Esophagus squamous epithelium (tissue), 4 donors: ENCODE results near the gene STAT5B.

ENCODE experiments used
- CTCF ChIP-seq, 6 experiments: fragments of 450-650 bp in 4 of 6; fragments of 200-600 bp in 2 of 6; sonication (generic) in 2 of 6; IDR thresholded peaks; one replicate each; pipeline ENCODE4 v1.5.1; 2016 to 2019; ENCODE audit warnings: antibody characterized with exemption in 6 of 6, mild to moderate bottlenecking in 4 of 6, moderate library complexity in 4 of 6
- POLR2A ChIP-seq, 4 donors: fragments of 450-650 bp; IDR thresholded peaks; one replicate each; pipeline ENCODE4 v1.6.1; 2017; ENCODE audit warnings: antibody characterized with exemption in 4 of 4, mild to moderate bottlenecking in 4 of 4, moderate library complexity in 3 of 4

DNA sequence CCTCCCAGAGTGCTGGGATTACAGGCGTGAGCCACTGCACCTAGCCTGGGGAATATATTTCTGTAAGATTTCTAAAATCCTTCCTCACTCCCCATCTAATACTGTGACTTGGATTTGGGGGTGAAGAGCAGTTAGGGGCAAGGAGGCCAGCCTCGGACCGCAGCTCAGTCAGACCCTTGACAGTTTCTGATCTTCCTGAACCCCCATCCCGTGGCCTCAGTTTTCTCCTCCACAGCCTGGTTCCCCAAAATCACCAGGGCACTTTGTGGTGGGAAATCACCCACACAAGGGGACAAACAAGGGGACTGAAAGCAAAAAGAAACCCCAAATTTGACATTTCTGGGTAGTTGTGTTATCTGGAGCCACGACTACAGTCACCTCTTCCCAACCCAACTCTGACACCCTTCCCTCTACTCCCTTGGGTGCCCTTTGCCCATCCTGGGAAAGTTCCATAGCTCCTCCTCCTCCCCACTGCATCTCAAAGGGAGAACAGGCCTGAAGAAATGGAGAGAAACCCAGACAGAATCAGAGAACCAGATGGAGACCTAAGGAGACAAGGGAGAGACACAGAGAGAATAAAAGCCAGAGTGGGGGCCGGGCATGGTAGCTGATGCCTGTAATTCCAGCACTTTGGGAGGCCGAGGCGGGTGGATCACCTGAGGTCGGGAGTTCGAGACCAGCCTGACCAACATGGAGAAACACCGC, 9.3 kb upstream of the STAT5B start:
- TF ChIP-seq CTCF (IDR thresholded peaks at IDR 0.05): no peak
- no peak for TF ChIP-seq POLR2A (IDR thresholded peaks at IDR 0.05)
